PFSK-1 (cell line): ENCODE data around the gene MSL1.

Experiments
- POLR2AphosphoS5 ChIP-seq: IDR thresholded peaks from 2 replicates; pipeline ENCODE4 v1.6.1; 2012; ENCODE audit warnings: low read depth, mild to moderate bottlenecking, control low read depth, low read length, moderate library complexity
- SIN3A ChIP-seq: IDR thresholded peaks from 2 replicates; pipeline ENCODE4 v1.6.1; 2012; ENCODE audit warnings: mild to moderate bottlenecking, low read length, moderate library complexity, borderline replicate concordance; ENCODE audit not compliant: insufficient read depth
- TF ChIP-seq, protein P1 (sequence below), 2 experiments: IDR thresholded peaks; 2 replicates each; pipeline versions ENCODE4 v1.6.1 to v1.8.0; 2011 to 2012; ENCODE audit warnings: low read depth in 2 of 2, low read length in 2 of 2, control low read depth in 1 of 2, inconsistent platforms in 1 of 2, mild to moderate bottlenecking in 1 of 2, moderate library complexity in 1 of 2; ENCODE audit not compliant: insufficient read depth in 1 of 2

DNA sequence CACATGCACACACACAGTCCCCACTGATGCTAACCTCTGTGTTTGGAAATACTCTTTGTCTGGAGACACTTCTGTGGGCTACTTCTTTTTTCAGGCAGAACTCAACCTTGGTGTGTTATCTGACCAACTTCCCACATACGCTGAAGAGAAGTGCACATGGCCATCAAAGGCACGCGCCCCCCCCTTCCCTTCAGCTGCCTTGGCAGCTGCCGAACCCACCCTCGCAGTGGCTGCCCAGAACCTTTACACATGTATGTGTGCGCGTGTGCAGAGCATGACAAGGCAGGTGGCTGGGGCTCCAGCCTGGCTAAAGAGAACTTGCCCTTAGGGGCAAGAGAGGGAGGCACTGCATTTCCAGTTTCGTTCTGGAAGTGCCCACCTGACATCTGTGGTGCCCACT is 59.4 kb downstream of the MSL1 start:
- TF ChIP-seq POLR2AphosphoS5 (no peak), SIN3A (no peak)
- TF ChIP-seq, protein P1, sequence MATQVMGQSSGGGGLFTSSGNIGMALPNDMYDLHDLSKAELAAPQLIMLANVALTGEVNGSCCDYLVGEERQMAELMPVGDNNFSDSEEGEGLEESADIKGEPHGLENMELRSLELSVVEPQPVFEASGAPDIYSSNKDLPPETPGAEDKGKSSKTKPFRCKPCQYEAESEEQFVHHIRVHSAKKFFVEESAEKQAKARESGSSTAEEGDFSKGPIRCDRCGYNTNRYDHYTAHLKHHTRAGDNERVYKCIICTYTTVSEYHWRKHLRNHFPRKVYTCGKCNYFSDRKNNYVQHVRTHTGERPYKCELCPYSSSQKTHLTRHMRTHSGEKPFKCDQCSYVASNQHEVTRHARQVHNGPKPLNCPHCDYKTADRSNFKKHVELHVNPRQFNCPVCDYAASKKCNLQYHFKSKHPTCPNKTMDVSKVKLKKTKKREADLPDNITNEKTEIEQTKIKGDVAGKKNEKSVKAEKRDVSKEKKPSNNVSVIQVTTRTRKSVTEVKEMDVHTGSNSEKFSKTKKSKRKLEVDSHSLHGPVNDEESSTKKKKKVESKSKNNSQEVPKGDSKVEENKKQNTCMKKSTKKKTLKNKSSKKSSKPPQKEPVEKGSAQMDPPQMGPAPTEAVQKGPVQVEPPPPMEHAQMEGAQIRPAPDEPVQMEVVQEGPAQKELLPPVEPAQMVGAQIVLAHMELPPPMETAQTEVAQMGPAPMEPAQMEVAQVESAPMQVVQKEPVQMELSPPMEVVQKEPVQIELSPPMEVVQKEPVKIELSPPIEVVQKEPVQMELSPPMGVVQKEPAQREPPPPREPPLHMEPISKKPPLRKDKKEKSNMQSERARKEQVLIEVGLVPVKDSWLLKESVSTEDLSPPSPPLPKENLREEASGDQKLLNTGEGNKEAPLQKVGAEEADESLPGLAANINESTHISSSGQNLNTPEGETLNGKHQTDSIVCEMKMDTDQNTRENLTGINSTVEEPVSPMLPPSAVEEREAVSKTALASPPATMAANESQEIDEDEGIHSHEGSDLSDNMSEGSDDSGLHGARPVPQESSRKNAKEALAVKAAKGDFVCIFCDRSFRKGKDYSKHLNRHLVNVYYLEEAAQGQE (IDR thresholded peaks at IDR 0.05; ENCODE audit: insufficient read depth in 1 of 2, low read depth in 2 of 2, low read length in 2 of 2) = no peak
